Activated CD8-positive, alpha-beta memory T cell treated with anti-CD3 and anti-CD28 coated beads, Interleukin-2, amount 10 ng/mL, durations not matched to agents 7 days and 5 days (primary cell): Measurements from ENCODE around the gene DCST1. TPM values are rescaled to one million over a fixed set of nuclear protein-coding genes. Genes with fewer than 3 reads are reported as not detected.

ENCODE experiments used
- ATAC-seq: fragments of 150-1000 bp; cut with Tn5 transposase; one replicate; pipeline ENCODE4 v1.10.0; 2021; ENCODE audit warnings: moderate library complexity
- CTCF ChIA-PET: fragments of 350-600 bp; sonication (Branson Sonifier 250); formaldehyde crosslinking; loops from one replicate; lab custom pipeline; 2021; ENCODE audit warnings: antibody characterized with exemption; lab: Charles Lee
- DNase-seq: peaks from one replicate; pipeline ENCODE4 v3.0.0-alpha.2; 2020
- H3K27ac Mint-ChIP-seq: one replicate; pipeline ENCODE4 v1.8.0; 2021; ENCODE audit warnings: mild to moderate bottlenecking, mixed read lengths
- H3K27me3 Mint-ChIP-seq: one replicate; pipeline ENCODE4 v1.8.0; 2021; ENCODE audit warnings: mixed read lengths
- H3K36me3 Mint-ChIP-seq: one replicate; pipeline ENCODE4 v1.8.0; 2021; ENCODE audit warnings: mild to moderate bottlenecking, mixed read lengths
- H3K4me1 Mint-ChIP-seq: one replicate; pipeline ENCODE4 v1.8.0; 2021; ENCODE audit warnings: mixed read lengths
- H3K4me3 Mint-ChIP-seq: one replicate; pipeline ENCODE4 v1.8.0; 2021; ENCODE audit warnings: mild to moderate bottlenecking, moderate library complexity, mixed read lengths
- H3K9me3 Mint-ChIP-seq: one replicate; pipeline ENCODE4 v1.8.0; 2022; ENCODE audit warnings: low read depth, mixed read lengths
- total RNA-seq, 2 experiments: library from RNA; stranded (reverse); gene quantifications; one replicate each; pipeline ENCODE4 v1.2.3, GENCODE V29; 2021

The DCST1 gene
- total RNA-seq, 2 experiments from 2014 or later, result not detected

DNA sequence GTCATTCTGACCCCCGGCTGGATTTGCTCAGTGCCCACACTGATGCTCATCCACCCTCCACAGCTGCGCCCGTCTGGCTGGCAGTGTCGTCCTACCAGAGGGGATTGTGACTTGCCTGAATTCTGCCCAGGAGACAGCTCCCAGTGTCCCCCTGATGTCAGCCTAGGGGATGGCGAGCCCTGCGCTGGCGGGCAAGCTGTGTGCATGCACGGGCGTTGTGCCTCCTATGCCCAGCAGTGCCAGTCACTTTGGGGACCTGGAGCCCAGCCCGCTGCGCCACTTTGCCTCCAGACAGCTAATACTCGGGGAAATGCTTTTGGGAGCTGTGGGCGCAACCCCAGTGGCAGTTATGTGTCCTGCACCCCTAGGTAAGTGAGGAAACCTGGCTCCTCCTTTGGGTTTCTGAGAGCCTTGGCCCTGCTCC lies 24.2 kb downstream of the DCST1 start:
- no peaks in the 10 kb centered on the region for H3K27me3 Mint-ChIP-seq
- CTCF ChIA-PET, result interaction anchor here (1.0 to 25.7 kb wide), 7 partner anchors 12 to 43 kb away, joined by 3 to 328 read pairs (median 71); partner anchors contain the start of genes ADAM15 and EFNA3
- peaks cover 2% of the 10 kb centered on the region for H3K36me3 Mint-ChIP-seq
- peaks cover 21% of the 10 kb centered on the region for H3K4me1 Mint-ChIP-seq
- no peaks in the 10 kb centered on the region for H3K9me3 Mint-ChIP-seq
- no peak for ATAC-seq
- H3K4me3 Mint-ChIP-seq, result no peak overlapping the region
- H3K27ac Mint-ChIP-seq, result no peak overlapping the region
- DNase-seq, result no peak

DNA sequence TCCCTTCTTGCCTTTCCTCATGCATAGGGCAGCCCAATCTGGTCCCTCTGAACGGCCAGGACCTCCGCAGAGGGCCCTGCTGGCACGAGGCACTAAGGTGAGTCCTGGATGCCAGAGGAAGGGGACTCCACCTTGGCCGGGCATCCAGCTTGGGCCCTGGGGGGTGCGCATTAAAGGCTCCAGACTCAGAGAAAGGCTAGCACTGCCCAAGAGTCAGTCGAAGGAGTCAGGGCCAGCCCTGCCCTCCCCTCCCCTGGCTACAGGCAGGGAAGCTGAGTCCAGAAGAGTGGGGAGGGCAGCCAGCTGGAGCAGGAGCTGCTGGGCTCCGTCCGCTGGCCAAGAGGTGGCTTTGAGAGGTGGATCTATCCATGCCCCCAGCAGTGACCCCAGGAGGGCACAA lies 27.1 kb downstream of the DCST1 start:
- H3K27me3 Mint-ChIP-seq, result peaks cover 4% of the 10 kb centered on the region
- no peak overlapping the region for H3K27ac Mint-ChIP-seq

DNA sequence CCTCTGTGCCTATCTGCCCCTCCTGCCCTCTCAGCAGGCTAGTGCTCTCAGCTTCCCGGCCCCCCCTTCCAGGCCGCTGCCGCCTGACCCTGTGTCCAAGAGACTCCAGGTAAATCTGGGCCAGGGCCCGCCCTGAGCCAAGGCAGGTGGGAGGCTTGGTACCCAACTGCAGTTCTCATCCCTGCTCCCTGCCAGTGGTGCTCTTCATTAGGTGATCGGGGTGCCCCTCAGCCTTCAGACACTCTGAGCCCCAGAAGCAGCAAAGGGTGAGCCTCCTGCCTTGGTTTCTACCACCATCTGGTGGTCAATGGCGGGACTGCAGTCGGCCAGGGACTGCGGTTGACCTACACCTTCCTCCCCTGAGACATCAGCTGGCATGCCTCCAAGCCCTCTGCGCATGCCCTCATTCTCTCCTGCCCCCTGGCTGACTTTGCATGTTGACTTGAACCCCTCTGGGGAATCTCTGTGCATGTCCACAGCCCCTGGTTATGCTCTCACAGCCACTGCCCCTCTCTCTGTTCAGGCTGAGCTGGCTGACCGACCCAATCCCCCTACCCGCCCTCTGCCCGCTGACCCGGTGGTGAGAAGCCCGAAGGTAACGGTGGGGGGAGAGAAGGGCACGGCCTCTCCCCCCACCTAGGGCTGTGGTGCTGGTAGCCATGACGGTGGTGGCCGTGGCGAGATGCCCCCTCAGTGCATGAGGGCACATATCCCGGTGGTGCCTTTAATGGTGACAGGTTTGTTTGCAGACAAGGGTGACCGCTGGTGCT lies 27.9 kb downstream of the DCST1 start:
- H3K9me3 Mint-ChIP-seq, result no peaks in the 10 kb centered on the region
- no peak overlapping the region for H3K4me3 Mint-ChIP-seq
- H3K27ac Mint-ChIP-seq, result peak overlapping the region; percentile 32
- DNase-seq (peak; percentile 96), ATAC-seq (peak; percentile 68)
- CTCF ChIA-PET, result interaction anchor here (0.6 to 25.7 kb wide), 33 partner anchors 8 to 502 kb away, joined by 3 to 328 read pairs (median 4); partner anchors contain the start of genes ADAM15, DCST1, DCST2 and DPM3
- peaks cover 26% of the 10 kb centered on the region for H3K4me1 Mint-ChIP-seq
- H3K36me3 Mint-ChIP-seq, result peaks cover 2% of the 10 kb centered on the region
- peaks cover 4% of the 10 kb centered on the region for H3K27me3 Mint-ChIP-seq

More for the DNA sequence above, 27.1 kb downstream of the DCST1 start:
- CTCF ChIA-PET, result interaction anchor here (1.1 to 25.7 kb wide), 16 partner anchors 14 to 501 kb away, joined by 3 to 328 read pairs (median 7); partner anchors contain the start of genes ADAM15, EFNA3, FLAD1 and KRTCAP2
- no peak for ATAC-seq
- DNase-seq, result no peak
- H3K4me1 Mint-ChIP-seq, result peaks cover 26% of the 10 kb centered on the region
- H3K9me3 Mint-ChIP-seq, result no peaks in the 10 kb centered on the region
- H3K4me3 Mint-ChIP-seq, result no peak overlapping the region
- H3K36me3 Mint-ChIP-seq, result peaks cover 2% of the 10 kb centered on the region

DNA sequence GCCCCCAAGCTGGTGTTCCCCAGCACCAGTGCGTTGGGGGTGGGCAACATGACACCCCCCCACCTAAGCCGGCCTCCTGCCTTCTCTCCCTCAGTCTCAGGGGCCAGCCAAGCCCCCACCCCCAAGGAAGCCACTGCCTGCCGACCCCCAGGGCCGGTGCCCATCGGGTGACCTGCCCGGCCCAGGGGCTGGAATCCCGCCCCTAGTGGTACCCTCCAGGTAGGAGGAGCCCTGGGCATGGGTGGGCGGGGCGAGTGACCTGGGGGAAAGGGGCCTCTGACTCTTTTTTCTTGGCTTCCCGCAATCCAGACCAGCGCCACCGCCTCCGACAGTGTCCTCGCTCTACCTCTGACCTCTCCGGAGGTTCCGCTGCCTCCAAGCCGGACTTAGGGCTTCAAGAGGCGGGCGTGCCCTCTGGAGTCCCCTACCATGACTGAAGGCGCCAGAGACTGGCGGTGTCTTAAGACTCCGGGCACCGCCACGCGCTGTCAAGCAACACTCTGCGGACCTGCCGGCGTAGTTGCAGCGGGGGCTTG lies 28.6 kb downstream of the DCST1 start:
- Mint-ChIP-seq H3K27ac (no peak overlapping the region), H3K27me3 (peaks cover 4% of the 10 kb centered on the region), H3K4me1 (peaks cover 26% of the 10 kb centered on the region), H3K36me3 (peaks cover 2% of the 10 kb centered on the region), H3K9me3 (no peaks in the 10 kb centered on the region), H3K4me3 (no peak overlapping the region)
- ATAC-seq, result no peak
- CTCF ChIA-PET, result interaction anchor here (0.6 to 25.7 kb wide), 35 partner anchors 7 to 503 kb away, joined by 3 to 328 read pairs (median 4); partner anchors contain the start of genes ADAM15, DCST1, DCST2 and DPM3
- peak; percentile 50 for DNase-seq

DNA sequence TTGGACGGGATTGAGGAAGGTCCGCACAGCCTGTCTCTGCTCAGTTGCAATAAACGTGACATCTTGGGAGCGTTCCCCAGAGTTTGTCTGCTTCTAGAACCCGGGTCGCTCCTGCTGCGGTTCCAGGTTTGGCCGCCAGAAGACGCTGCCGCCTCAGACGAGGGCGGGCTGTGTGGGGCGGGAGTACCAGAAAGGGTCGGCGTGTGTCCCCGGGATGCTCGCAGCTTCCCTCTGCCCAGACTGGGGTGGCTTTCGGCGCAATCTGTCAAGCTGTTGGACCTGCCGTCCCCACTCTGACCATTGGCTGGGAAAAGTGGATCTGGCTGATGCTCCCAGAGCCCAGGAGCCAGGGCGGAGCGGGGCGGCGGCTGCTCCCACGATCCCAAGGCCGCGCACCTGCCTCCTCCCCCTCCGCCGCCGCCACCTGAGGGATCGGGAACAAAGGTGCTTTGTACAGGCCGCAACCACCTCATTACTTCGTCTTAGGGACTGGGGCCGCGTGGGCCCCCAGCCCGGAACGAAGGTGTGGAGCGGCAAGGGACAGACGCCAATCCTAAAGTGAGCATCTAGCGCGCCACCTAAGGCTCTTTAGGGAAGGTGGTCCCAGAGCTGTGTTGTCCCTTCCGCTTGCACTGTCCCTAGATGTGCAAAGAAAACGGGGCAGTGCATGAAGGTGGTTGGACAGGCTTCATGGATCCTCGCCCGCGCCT lies 29.2 kb downstream of the DCST1 start:
- Mint-ChIP-seq H3K27ac (no peak overlapping the region), H3K36me3 (peaks cover 2% of the 10 kb centered on the region), H3K27me3 (peaks cover 4% of the 10 kb centered on the region), H3K9me3 (no peaks in the 10 kb centered on the region), H3K4me3 (peak overlapping the region; percentile 83), H3K4me1 (peaks cover 26% of the 10 kb centered on the region)
- CTCF ChIA-PET, result interaction anchor here (0.9 to 25.7 kb wide), 12 partner anchors 12 to 122 kb away, joined by 3 to 328 read pairs (median 14); partner anchors contain the start of genes ADAM15, EFNA3, KRTCAP2 and PBXIP1
- DNase-seq (peak; percentile 89), ATAC-seq (peak; percentile 38)

DNA sequence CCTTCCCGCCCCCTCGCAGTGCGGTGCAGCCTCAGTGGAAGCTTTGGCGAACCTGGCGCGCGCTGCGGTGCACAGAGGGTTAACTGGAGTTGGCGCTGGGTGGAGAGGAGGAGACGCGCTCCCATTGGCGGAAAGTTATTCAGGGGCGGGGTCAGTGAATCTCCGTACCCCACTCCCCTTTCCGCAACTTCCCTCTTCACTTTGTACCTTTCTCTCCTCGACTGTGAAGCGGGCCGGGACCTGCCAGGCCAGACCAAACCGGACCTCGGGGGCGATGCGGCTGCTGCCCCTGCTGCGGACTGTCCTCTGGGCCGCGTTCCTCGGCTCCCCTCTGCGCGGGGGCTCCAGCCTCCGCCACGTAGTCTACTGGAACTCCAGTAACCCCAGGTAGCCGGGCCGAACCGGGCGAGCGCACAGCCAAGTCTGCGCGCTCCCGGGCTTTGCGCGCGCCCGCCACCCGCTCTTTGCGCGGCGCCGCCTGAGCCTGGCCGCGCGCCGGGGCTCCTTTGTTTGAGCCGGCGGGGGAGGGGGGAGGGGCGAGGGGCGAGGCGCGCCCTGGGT lies 30.0 kb downstream of the DCST1 start, which contains the start of gene EFNA4:
Gene EFNA4 (plus strand): TSS at position 191 of the 561 bp plus-strand sequence. CDS start 84 bp downstream, at position 275.
- ATAC-seq, result peak; percentile 88
- DNase-seq, result peak; percentile 90
- Mint-ChIP-seq H3K27ac (peak within 1 kb of the TSS; percentile 8), H3K27me3 (peaks cover 4% of the 10 kb centered on the region), H3K9me3 (no peaks in the 10 kb centered on the region), H3K4me1 (peaks cover 26% of the 10 kb centered on the region), H3K4me3 (peak within 1 kb of the TSS; percentile 83), H3K36me3 (peaks cover 2% of the 10 kb centered on the region)
- CTCF ChIA-PET, result interaction anchor here (0.9 to 25.7 kb wide), 12 partner anchors 11 to 123 kb away, joined by 3 to 328 read pairs (median 14); partner anchors contain the start of genes ADAM15, EFNA3, KRTCAP2 and PBXIP1

DNA sequence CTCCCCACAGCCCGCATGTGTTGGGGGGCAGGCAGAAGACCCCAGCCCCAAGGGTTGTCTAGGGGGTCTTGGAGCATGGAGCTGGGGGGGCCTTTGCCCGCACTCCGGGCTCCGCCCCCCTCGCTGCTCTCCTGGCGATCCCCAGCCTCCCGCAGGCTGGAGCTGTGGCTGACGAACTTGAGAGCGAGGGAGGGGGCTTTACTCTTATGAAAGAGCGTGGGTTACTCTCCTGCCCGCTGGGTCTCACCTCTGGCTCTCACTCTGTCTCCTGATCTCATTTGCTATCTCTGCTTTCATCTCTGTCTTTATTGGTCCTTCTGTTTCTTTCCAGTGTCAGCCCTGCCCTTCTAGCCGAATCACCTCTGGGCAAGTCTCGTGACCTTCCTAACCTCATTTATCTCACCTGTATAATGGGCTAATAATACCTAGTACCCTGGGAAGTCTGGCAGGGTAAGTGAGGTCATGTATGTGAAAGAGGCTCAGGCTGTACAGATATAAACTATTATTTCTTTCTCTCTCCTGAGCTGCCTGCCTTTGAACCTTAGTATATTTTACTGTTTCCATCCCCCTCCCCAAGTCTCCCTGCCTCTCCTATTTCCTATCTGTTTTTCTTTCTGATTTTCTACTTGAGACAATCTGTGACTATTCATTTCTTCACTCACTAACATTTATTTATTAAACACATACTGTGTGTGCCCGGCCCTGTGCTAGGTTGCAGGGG lies 30.6 kb downstream of the DCST1 start:
- H3K4me3 Mint-ChIP-seq, result peak overlapping the region; percentile 76
- no peak for DNase-seq
- H3K4me1 Mint-ChIP-seq, result peaks cover 26% of the 10 kb centered on the region
- peaks cover 4% of the 10 kb centered on the region for H3K27me3 Mint-ChIP-seq
- peaks cover 2% of the 10 kb centered on the region for H3K36me3 Mint-ChIP-seq
- no peak overlapping the region for H3K27ac Mint-ChIP-seq
- ATAC-seq, result peak; percentile 11
- CTCF ChIA-PET, result interaction anchor here (0.9 to 25.7 kb wide), 11 partner anchors 10 to 186 kb away, joined by 3 to 328 read pairs (median 16); partner anchors contain the start of genes ADAM15, EFNA3, KRTCAP2 and PBXIP1
- H3K9me3 Mint-ChIP-seq, result no peaks in the 10 kb centered on the region

DNA sequence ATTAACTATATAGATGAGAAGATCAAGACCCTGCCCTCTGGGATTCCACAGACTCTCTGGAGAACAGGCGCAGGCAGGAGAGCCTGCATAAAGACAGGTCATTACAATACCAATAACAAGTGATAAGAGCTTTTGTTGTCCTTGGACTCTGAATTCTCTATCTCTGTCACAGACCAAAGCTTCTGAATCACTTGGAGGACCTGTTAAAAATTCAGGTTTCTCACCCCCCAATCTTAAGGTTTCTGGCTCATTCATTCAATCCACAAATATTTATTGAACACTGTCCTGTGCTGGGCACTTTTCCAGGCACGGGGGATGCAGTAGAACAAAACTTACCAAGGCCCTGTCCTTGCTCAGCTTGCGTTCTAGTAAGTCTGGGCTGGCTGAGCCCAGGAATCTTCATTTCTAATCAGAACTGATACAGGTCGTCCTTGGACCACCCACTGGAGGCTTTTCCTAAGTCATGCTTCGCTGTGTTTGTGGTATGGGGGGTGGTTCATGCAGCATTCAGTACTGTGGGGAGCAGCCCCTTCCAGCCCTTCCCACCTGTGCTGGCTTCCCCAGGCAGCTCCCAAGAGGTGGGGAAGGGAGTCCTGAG lies 31.3 kb downstream of the DCST1 start:
- peaks cover 26% of the 10 kb centered on the region for H3K4me1 Mint-ChIP-seq
- CTCF ChIA-PET, result interaction anchor here (0.9 to 25.7 kb wide), 10 partner anchors 9 to 186 kb away, joined by 3 to 328 read pairs (median 35); partner anchors contain the start of genes ADAM15 and EFNA3
- peaks cover 4% of the 10 kb centered on the region for H3K27me3 Mint-ChIP-seq
- H3K27ac Mint-ChIP-seq, result no peak overlapping the region
- DNase-seq, result no peak
- H3K4me3 Mint-ChIP-seq, result peak overlapping the region; percentile 76
- no peak for ATAC-seq
- H3K9me3 Mint-ChIP-seq, result no peaks in the 10 kb centered on the region
- H3K36me3 Mint-ChIP-seq, result peaks cover 2% of the 10 kb centered on the region

DNA sequence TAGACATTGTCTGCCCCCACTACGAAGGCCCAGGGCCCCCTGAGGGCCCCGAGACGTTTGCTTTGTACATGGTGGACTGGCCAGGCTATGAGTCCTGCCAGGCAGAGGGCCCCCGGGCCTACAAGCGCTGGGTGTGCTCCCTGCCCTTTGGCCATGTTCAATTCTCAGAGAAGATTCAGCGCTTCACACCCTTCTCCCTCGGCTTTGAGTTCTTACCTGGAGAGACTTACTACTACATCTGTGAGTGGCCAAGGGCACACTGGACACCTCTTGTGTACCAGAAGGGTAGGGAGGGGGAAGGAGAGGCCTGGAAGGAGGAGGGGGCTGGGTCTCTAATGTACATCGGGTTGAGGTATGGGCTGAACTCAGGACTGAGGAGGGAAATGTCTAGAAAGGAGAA lies 33.2 kb downstream of the DCST1 start:
- ATAC-seq, result no peak
- Mint-ChIP-seq H3K27ac (no peak overlapping the region), H3K4me1 (peaks cover 27% of the 10 kb centered on the region), H3K4me3 (no peak overlapping the region), H3K27me3 (peaks cover 9% of the 10 kb centered on the region), H3K9me3 (no peaks in the 10 kb centered on the region), H3K36me3 (no peaks in the 10 kb centered on the region)
- DNase-seq, result no peak
- CTCF ChIA-PET, result interaction anchor here (0.6 to 22.2 kb wide), 8 partner anchors 8 to 72 kb away, joined by 3 to 323 read pairs (median 38); partner anchors contain the start of genes ADAM15 and EFNA3

DNA sequence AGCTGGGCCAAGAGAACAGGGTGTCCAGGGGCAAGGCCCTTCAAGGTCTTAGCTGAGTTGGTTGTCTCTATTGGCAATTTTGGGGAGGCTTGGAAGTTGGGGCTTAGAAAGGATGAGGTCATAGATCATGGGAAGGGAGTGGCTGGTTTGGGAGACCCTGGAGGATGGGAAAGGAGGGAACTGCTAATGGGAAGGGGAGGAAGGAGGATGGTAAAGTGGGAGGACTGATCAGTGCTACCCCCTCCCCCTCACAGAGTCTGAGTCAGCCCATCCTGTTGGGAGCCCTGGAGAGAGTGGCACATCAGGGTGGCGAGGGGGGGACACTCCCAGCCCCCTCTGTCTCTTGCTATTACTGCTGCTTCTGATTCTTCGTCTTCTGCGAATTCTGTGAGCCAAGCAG lies 35.0 kb downstream of the DCST1 start:
- Mint-ChIP-seq H3K27me3 (peaks cover 16% of the 10 kb centered on the region), H3K4me1 (peaks cover 26% of the 10 kb centered on the region), H3K27ac (no peak overlapping the region), H3K4me3 (no peak overlapping the region), H3K9me3 (no peaks in the 10 kb centered on the region), H3K36me3 (no peaks in the 10 kb centered on the region)
- DNase-seq (no peak), ATAC-seq (no peak)
- CTCF ChIA-PET, result interaction anchor here (1.4 to 22.2 kb wide), 4 partner anchors 10 to 104 kb away, joined by 3 to 319 read pairs (median 15); partner anchors contain the start of genes EFNA3 and KRTCAP2

DNA sequence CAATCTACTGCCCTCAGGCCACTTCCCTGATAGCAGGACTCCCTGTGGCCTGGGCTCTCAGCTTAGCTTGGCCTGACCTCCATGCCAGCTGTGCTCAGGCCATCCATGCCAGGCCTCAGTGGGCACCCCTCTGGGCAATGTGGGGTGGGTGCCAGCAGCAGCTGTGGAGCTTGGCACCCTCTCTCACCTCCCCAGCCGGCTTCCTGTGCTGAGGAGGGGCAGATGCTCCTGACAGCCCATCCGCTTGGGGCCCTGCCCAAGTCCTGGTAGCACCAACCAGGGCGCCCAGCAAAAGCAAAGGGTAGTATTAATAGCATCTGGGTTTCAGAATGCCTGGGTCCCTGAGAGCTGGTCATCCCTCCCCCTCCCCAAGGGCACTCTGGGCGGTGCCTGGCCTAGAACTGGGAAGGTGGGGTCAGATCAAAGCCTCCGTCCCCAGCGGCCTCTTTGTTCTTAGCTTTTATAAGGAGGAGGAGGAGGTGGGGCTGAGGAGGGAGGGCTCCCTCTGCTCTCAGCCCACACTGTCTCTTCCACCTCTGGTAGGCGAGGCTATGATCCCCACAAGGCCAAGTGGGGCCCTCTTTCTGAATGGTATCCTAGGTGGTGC lies 36.0 kb downstream of the DCST1 start:
- DNase-seq, result no peak
- H3K4me1 Mint-ChIP-seq, result peaks cover 30% of the 10 kb centered on the region
- peaks cover 12% of the 10 kb centered on the region for H3K27me3 Mint-ChIP-seq
- H3K36me3 Mint-ChIP-seq, result no peaks in the 10 kb centered on the region
- no peak overlapping the region for H3K4me3 Mint-ChIP-seq
- H3K27ac Mint-ChIP-seq, result no peak overlapping the region
- CTCF ChIA-PET, result interaction anchor here (0.7 to 22.2 kb wide), 7 partner anchors 8 to 71 kb away, joined by 3 to 319 read pairs (median 9); partner anchors contain the start of genes ADAM15 and EFNA3
- no peaks in the 10 kb centered on the region for H3K9me3 Mint-ChIP-seq
- ATAC-seq, result no peak
